Thyroid gland (tissue), 4 donors: ENCODE results near the gene LIN28A.

Experiments
- CTCF ChIP-seq, 6 experiments: fragments of 200-600 bp in 3 of 6; fragments of 450-650 bp in 3 of 6; sonication (generic) in 3 of 6; IDR thresholded peaks; one replicate each; pipeline ENCODE4 v1.5.1; 2016 to 2019; ENCODE audit warnings: antibody characterized with exemption in 6 of 6, mild to moderate bottlenecking in 2 of 6, inconsistent platforms in 1 of 6, moderate library complexity in 1 of 6
- POLR2A ChIP-seq, 2 donors: fragments of 450-650 bp; IDR thresholded peaks; one replicate each; pipeline ENCODE4 v1.6.1; 2017; ENCODE audit warnings: antibody characterized with exemption in 2 of 2, mild to moderate bottlenecking in 2 of 2, moderate library complexity in 1 of 2

- TF ChIP-seq CTCF (IDR thresholded peaks at IDR 0.05): no peak
- no peak for TF ChIP-seq POLR2A (IDR thresholded peaks at IDR 0.05)
These were observed 29.6 kb downstream of the LIN28A start for GRCh38 chr1:26440259-26440658.
